D721Med (cell line): Measurements from ENCODE around the gene CHI3L2.

Source experiments
- DNase-seq: peaks from one replicate; pipeline ENCODE4 v3.0.0; 2011; ENCODE audit warnings: low spot score; ENCODE audit not compliant: insufficient read length
- FAIRE-seq: peaks from 2 replicates; lab custom pipeline; 2011; peaks lifted over from hg19 to GRCh38; lab: Jason Lieb, UNC
- CTCF ChIP-seq: IDR thresholded peaks from 2 replicates; pipeline ENCODE4 v1.5.1; 2012; ENCODE audit warnings: mild to moderate bottlenecking, control low read depth; ENCODE audit not compliant: insufficient read depth; ENCODE audit errors: missing control alignments

Gene CHI3L2

GRCh38 chr1:111274653-111275052, 47.1 kb downstream of the CHI3L2 start:
- DNase-seq (no peak), FAIRE-seq (no peak)
- no peak for TF ChIP-seq CTCF

GRCh38 chr1:111275079-111275478, 47.6 kb downstream of the CHI3L2 start:
- TF ChIP-seq CTCF, result no peak
- FAIRE-seq (no peak), DNase-seq (no peak)

- no peak for FAIRE-seq
- TF ChIP-seq CTCF, result no peak
These were observed 48.4 kb downstream of the CHI3L2 start for GRCh38 chr1:111275780-111276433.

GRCh38 chr1:111279144-111279543, 51.6 kb downstream of the CHI3L2 start:
- no peak for DNase-seq
- no peak for TF ChIP-seq CTCF
- no peak for FAIRE-seq

More at GRCh38 chr1:111275780-111276433, 48.4 kb downstream of the CHI3L2 start:
- no peak for DNase-seq

- FAIRE-seq (no peak), DNase-seq (no peak)
- no peak for TF ChIP-seq CTCF
These were observed 52.8 kb downstream of the CHI3L2 start for GRCh38 chr1:111280267-111280666.

GRCh38 chr1:111281411-111281810, 53.9 kb downstream of the CHI3L2 start:
- DNase-seq, result no peak
- no peak for TF ChIP-seq CTCF
- FAIRE-seq, result no peak

DNA sequence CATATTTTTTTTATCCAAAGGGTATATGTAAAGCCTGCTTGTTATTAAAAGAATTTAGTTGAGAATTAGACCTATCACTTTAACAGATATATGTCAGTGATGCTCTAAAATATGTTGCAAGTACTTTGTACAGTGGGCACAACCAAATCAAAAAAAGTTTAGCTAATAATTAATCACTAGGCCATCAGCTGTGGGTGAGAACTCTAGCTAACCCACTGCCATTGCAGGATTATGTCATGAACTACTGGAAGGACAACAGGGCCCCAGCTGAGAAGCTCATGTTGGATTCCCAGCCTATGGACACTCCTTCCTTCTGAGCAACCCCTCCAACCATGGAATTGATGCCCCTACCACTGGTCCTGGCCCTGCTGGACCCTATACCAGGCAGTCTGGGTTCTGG, 56.3 kb downstream of the CHI3L2 start:
- DNase-seq (no peak), FAIRE-seq (no peak)
- no peak for TF ChIP-seq CTCF
